Hepatocyte (in vitro differentiated cells): ENCODE measurements around the gene GSS.

ENCODE experiments used
- EZH2 ChIP-seq: fragments of 200-600 bp; sonication (generic); IDR thresholded peaks from 2 replicates; pipeline ENCODE4 v1.6.1; 2016; ENCODE audit warnings: antibody characterized with exemption, mild to moderate bottlenecking, borderline replicate concordance
- EZH2phosphoT487 ChIP-seq: fragments of 200-600 bp; sonication (generic); IDR thresholded peaks from one replicate; pipeline ENCODE4 v1.6.1; 2018; ENCODE audit warnings: antibody characterized with exemption, mild to moderate bottlenecking, low read depth, moderate library complexity; ENCODE audit not compliant: unreplicated experiment, severe bottlenecking
- TF ChIP-seq, protein P1 (sequence below): fragments of 200-600 bp; sonication (generic); IDR thresholded peaks from 2 replicates; pipeline ENCODE4 v1.5.1; 2016; ENCODE audit warnings: antibody characterized with exemption, mild to moderate bottlenecking; ENCODE audit not compliant: poor library complexity

DNA sequence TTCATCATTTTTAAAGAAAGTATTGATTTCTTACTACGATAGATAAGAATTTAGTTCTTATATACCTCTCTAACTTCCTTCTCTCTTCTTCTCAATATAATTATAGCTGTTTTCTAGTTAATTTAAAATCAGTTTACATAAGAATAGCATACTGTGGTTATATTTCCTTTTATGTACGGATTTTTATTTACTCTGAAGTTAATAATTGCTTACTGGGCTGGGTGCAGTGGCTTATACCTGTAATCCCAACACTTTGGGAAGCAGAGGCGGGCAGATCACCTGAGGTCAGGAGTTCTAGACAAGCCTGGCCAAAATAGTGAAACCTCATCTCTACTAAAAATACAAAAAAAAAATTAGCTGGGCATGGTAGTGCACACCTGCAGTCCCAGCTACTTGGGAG is 69.5 kb downstream of the GSS start:
- TF ChIP-seq EZH2 (no peak), EZH2phosphoT487 (no peak)
- TF ChIP-seq, protein P1, sequence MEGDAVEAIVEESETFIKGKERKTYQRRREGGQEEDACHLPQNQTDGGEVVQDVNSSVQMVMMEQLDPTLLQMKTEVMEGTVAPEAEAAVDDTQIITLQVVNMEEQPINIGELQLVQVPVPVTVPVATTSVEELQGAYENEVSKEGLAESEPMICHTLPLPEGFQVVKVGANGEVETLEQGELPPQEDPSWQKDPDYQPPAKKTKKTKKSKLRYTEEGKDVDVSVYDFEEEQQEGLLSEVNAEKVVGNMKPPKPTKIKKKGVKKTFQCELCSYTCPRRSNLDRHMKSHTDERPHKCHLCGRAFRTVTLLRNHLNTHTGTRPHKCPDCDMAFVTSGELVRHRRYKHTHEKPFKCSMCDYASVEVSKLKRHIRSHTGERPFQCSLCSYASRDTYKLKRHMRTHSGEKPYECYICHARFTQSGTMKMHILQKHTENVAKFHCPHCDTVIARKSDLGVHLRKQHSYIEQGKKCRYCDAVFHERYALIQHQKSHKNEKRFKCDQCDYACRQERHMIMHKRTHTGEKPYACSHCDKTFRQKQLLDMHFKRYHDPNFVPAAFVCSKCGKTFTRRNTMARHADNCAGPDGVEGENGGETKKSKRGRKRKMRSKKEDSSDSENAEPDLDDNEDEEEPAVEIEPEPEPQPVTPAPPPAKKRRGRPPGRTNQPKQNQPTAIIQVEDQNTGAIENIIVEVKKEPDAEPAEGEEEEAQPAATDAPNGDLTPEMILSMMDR = no peak
